HepG2 (cell line): ENCODE measurements around the gene RBM8A. TPM values are rescaled to one million over a fixed set of nuclear protein-coding genes. Genes with fewer than 3 reads are reported as not detected.

Experiments used
- AFF4 ChIP-seq: sonication (generic); formaldehyde crosslinking; IDR thresholded peaks from 2 replicates; pipeline ENCODE4 v1.4.0; 2020; ENCODE audit warnings: missing genetic modification reagents
- CHD4 ChIP-seq: fragments of 200-600 bp; sonication (generic); IDR thresholded peaks from 2 replicates; pipeline ENCODE4 v1.7.0; 2017; ENCODE audit warnings: mild to moderate bottlenecking, low read length, borderline replicate concordance
- DRAP1 ChIP-seq: IDR thresholded peaks from 2 replicates; pipeline ENCODE4 v1.6.1; 2016; ENCODE audit warnings: missing genetic modification reagents, missing compliant biosample characterization
- HCFC1 ChIP-seq: fragments of 150-350 bp; IDR thresholded peaks from 2 replicates; pipeline ENCODE4 v1.6.1; 2014; ENCODE audit warnings: low read depth, low read length
- MXD3 ChIP-seq: IDR thresholded peaks from 2 replicates; pipeline ENCODE4 v1.6.1; 2016; ENCODE audit warnings: mild to moderate bottlenecking, missing biosample characterization, missing genetic modification reagents
- MYNN ChIP-seq: sonication (generic); formaldehyde crosslinking; IDR thresholded peaks from 2 replicates; pipeline ENCODE4 v1.4.0; 2020; ENCODE audit warnings: mild to moderate bottlenecking, low read depth, missing genetic modification reagents
- NR0B2 ChIP-seq: sonication (generic); formaldehyde crosslinking; IDR thresholded peaks from 2 replicates; pipeline ENCODE4 v1.4.0; 2020; ENCODE audit warnings: mild to moderate bottlenecking, missing genetic modification reagents
- TRIM24 ChIP-seq: sonication (generic); formaldehyde crosslinking; IDR thresholded peaks from 2 replicates; pipeline ENCODE4 v1.8.0; 2022; ENCODE audit warnings: mild to moderate bottlenecking, missing genetic modification reagents
- ZNF281 ChIP-seq: sonication (generic); formaldehyde crosslinking; IDR thresholded peaks from 2 replicates; pipeline ENCODE4 v1.4.0; 2020; ENCODE audit warnings: missing genetic modification reagents, borderline replicate concordance
- ZNF567 ChIP-seq: sonication (generic); formaldehyde crosslinking; IDR thresholded peaks from 2 replicates; pipeline ENCODE4 v1.8.1; 2023; ENCODE audit warnings: mild to moderate bottlenecking, missing genetic modification reagents, borderline replicate concordance
- ZNF629 ChIP-seq: sonication (generic); formaldehyde crosslinking; conservative IDR thresholded peaks from 2 replicates; pipeline ENCODE4 v1.5.0; 2020; ENCODE audit warnings: missing genetic modification reagents
- ZNF644 ChIP-seq: IDR thresholded peaks from 2 replicates; pipeline ENCODE4 v1.6.1; 2016; ENCODE audit warnings: low read depth
- ZNF709 ChIP-seq: sonication (generic); formaldehyde crosslinking; IDR thresholded peaks from 2 replicates; pipeline ENCODE4 v1.5.0; 2020; ENCODE audit warnings: mild to moderate bottlenecking, missing genetic modification reagents
- ZNF773 ChIP-seq: sonication (generic); formaldehyde crosslinking; IDR thresholded peaks from 2 replicates; pipeline ENCODE4 v1.4.0; 2020; ENCODE audit warnings: missing genetic modification reagents, borderline replicate concordance
- polyA plus RNA-seq, 8 experiments: library from polyadenylated mRNA; depleted of rRNA in 3 of 8; stranded (reverse) in 7 of 8; unstranded in 1 of 8; fragments of >200 nt; fragmentation: Illumina TruSeq in 4 of 8; extraction: Trizol in 4 of 8; gene quantifications; 2 replicates each; pipeline versions ENCODE4 v1.2.1 to v1.2.3, GENCODE V29; 2011 to 2016; ENCODE audit warnings: low read depth in 4 of 8, missing spikeins in 1 of 8, mixed read lengths in 1 of 8; ENCODE audit not compliant: insufficient read depth in 1 of 8
- total RNA-seq, 5 experiments: library from RNA; depleted of rRNA; stranded (reverse); fragments of >200 nt; fragmentation: Illumina TruSeq; extraction: Trizol; gene quantifications; 2 replicates each; pipeline ENCODE4 v1.2.3, GENCODE V29; 2016; ENCODE audit warnings: low read depth in 1 of 5
- TF ChIP-seq, protein P1 (sequence below): sonication (generic); formaldehyde crosslinking; conservative IDR thresholded peaks from 2 replicates; pipeline ENCODE4 v1.4.0; 2020; ENCODE audit warnings: missing genetic modification reagents
- TF ChIP-seq, protein P2 (sequence below): sonication (generic); formaldehyde crosslinking; IDR thresholded peaks from 2 replicates; pipeline ENCODE4 v1.5.0; 2020; ENCODE audit warnings: mild to moderate bottlenecking, missing genetic modification reagents

Gene RBM8A
- total and polyA plus RNA-seq, 2 of the 13 experiments (the other 11 are each of a cell fraction or from before 2014, with no cell fraction given): 106 to 162 TPM

- TF ChIP-seq ZNF773 (no peak), ZNF629 (CRISPR knock-in tag) (no peak; the same call in 1 of the 2 replicates), MYNN (CRISPR knock-in tag) (no peak), AFF4 (no peak), ZNF281 (CRISPR knock-in tag) (peak; percentile 61; the same call in 1 of the 2 replicates), DRAP1 (CRISPR knock-in tag) (peak; percentile 64; the same call in 1 of the 2 replicates), CHD4 (no peak), NR0B2 (no peak), ZNF644 (CRISPR knock-in tag) (0 out of 2 replicates have a peak, but pooled peaks have one; percentile 48), ZNF709 (CRISPR knock-in tag) (no peak), ZNF567 (0 out of 2 replicates have a peak, but pooled peaks have one; percentile 58), HCFC1 (no peak), MXD3 (CRISPR knock-in tag) (0 out of 2 replicates have a peak, but pooled peaks have one; percentile 46), TRIM24 (CRISPR knock-in tag) (no peak)
- TF ChIP-seq, protein P1, sequence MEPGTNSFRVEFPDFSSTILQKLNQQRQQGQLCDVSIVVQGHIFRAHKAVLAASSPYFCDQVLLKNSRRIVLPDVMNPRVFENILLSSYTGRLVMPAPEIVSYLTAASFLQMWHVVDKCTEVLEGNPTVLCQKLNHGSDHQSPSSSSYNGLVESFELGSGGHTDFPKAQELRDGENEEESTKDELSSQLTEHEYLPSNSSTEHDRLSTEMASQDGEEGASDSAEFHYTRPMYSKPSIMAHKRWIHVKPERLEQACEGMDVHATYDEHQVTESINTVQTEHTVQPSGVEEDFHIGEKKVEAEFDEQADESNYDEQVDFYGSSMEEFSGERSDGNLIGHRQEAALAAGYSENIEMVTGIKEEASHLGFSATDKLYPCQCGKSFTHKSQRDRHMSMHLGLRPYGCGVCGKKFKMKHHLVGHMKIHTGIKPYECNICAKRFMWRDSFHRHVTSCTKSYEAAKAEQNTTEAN (CRISPR knock-in tag): peak; percentile 80; the same call in 1 of the 2 replicates
- TF ChIP-seq, protein P2, sequence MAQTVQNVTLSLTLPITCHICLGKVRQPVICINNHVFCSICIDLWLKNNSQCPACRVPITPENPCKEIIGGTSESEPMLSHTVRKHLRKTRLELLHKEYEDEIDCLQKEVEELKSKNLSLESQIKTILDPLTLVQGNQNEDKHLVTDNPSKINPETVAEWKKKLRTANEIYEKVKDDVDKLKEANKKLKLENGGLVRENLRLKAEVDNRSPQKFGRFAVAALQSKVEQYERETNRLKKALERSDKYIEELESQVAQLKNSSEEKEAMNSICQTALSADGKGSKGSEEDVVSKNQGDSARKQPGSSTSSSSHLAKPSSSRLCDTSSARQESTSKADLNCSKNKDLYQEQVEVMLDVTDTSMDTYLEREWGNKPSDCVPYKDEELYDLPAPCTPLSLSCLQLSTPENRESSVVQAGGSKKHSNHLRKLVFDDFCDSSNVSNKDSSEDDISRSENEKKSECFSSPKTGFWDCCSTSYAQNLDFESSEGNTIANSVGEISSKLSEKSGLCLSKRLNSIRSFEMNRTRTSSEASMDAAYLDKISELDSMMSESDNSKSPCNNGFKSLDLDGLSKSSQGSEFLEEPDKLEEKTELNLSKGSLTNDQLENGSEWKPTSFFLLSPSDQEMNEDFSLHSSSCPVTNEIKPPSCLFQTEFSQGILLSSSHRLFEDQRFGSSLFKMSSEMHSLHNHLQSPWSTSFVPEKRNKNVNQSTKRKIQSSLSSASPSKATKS (CRISPR knock-in tag): no peak
Measured at GRCh38 chr1:145891587-145892485, 35.4 kb downstream of the RBM8A start (continued).
